OCI-LY7 (cell line): ENCODE data around the gene SH2B2. TPM values are rescaled to one million over a fixed set of nuclear protein-coding genes. Genes with fewer than 3 reads are reported as not detected.
A peak's percentile ranks its signal among the peaks of the same experiment; 100 is the strongest.

Source experiments
- Bru-seq: library from RNA; stranded (reverse); fragments of 400-500 nt; gene quantifications from one replicate; lab custom pipeline; 2021; lab: Mats Ljungman, UMichigan
- BruChase-seq, 2 experiments: library from RNA; stranded (reverse); fragments of 400-500 nt; gene quantifications; one replicate each; lab custom pipeline; 2021; lab: Mats Ljungman, UMichigan
- BruUV-seq: library from RNA; stranded (reverse); fragments of 400-500 nt; replicated peaks from 2 replicates; lab custom pipeline; 2021; lab: Mats Ljungman, UMichigan
- CTCF ChIA-PET: fragments of 300-600 bp; sonication (Branson Sonifier 250); formaldehyde crosslinking; loops from one replicate; lab custom pipeline; 2022; ENCODE audit warnings: antibody characterized with exemption; ENCODE audit not compliant: unreplicated experiment; lab: Charles Lee
- POLR2A ChIA-PET: fragments of 300-600 bp; sonication (Branson Sonifier 250); formaldehyde crosslinking; loops from one replicate; lab custom pipeline; 2022; ENCODE audit warnings: antibody characterized with exemption; lab: Charles Lee
- DNase-seq: peaks from one replicate; pipeline ENCODE4 v3.0.0-alpha.2; 2015; ENCODE audit warnings: low spot score
- H2AFZ ChIP-seq: fragments of 200-600 bp; sonication (generic), shearing (Covaris generic); 2 replicates; pipeline ENCODE4 v1.6.1; 2014; ENCODE audit warnings: mild to moderate bottlenecking, antibody characterized with exemption, low read length, moderate library complexity
- H3K27ac ChIP-seq: fragments of 200-600 bp; sonication (generic); 2 replicates; pipeline ENCODE4 v1.5.1; 2014; ENCODE audit warnings: mixed run types, low read depth, mild to moderate bottlenecking, moderate library complexity, low read length, inconsistent platforms; ENCODE audit not compliant: poor library complexity, severe bottlenecking
- H3K36me3 ChIP-seq: fragments of 200-600 bp; sonication (generic); 2 replicates; pipeline ENCODE4 v1.6.1; 2014; ENCODE audit warnings: mild to moderate bottlenecking, antibody characterized with exemption, low read length, moderate library complexity, mixed read lengths; ENCODE audit not compliant: insufficient read depth
- H3K4me1 ChIP-seq: fragments of 200-600 bp; sonication (generic); 2 replicates; pipeline ENCODE4 v1.5.1; 2014; ENCODE audit warnings: mild to moderate bottlenecking, low read length; ENCODE audit not compliant: insufficient read depth, poor library complexity, severe bottlenecking
- H3K4me2 ChIP-seq: fragments of 200-600 bp; sonication (generic); 2 replicates; pipeline ENCODE4 v1.6.1; 2014; ENCODE audit warnings: mild to moderate bottlenecking, low read length
- H3K4me3 ChIP-seq: fragments of 200-600 bp; sonication (generic); 2 replicates; pipeline ENCODE4 v1.5.1; 2014; ENCODE audit warnings: mild to moderate bottlenecking, low read depth, low read length; ENCODE audit not compliant: poor library complexity, severe bottlenecking
- H3K79me2 ChIP-seq: fragments of 200-600 bp; sonication (generic); 2 replicates; pipeline ENCODE4 v1.6.1; 2016; ENCODE audit warnings: low read depth, mild to moderate bottlenecking, low read length, moderate library complexity, mixed read lengths; ENCODE audit not compliant: insufficient read depth
- H3K9me2 ChIP-seq: fragments of 200-600 bp; sonication (generic); 2 replicates; pipeline ENCODE4 v1.6.1; 2016; ENCODE audit warnings: mild to moderate bottlenecking, low read length, mixed read lengths; ENCODE audit not compliant: insufficient read depth
- H3K9me3 ChIP-seq: fragments of 200-600 bp; sonication (generic); 2 replicates; pipeline ENCODE4 v1.6.1; 2014; ENCODE audit warnings: mild to moderate bottlenecking, mixed run types, low read length, mixed read lengths
- H4K20me1 ChIP-seq: fragments of 200-600 bp; sonication (generic); 2 replicates; pipeline ENCODE4 v1.6.1; 2014; ENCODE audit warnings: mild to moderate bottlenecking, antibody characterized with exemption, low read length, moderate library complexity, mixed read lengths; ENCODE audit not compliant: insufficient read depth
- EZH2phosphoT487 ChIP-seq: fragments of 200-600 bp; sonication (generic); IDR thresholded peaks from 2 replicates; pipeline ENCODE4 v1.6.1; 2018; ENCODE audit warnings: low read depth, borderline replicate concordance, mild to moderate bottlenecking, mixed run types, antibody characterized with exemption, low read length, moderate library complexity, mixed read lengths
- intact Hi-C: fragments of 100-400 bp; cut with micrococcal nuclease; formaldehyde crosslinking; loops from one replicate; pipeline ENCODE4 v1.10.0; 2022; ENCODE audit not compliant: unreplicated experiment
- long read RNA-seq: library from polyadenylated mRNA; stranded (forward); transcript quantifications from one replicate; pipeline ENCODE4 v2.0.0, GENCODE V29; 2022
- total RNA-seq, 2 experiments: library from RNA; depleted of rRNA in 1 of 2; stranded (reverse); fragments of >200 nt in 1 of 2; shearing (Covaris generic) in 1 of 2; gene quantifications; 2 replicates each; pipeline ENCODE4 v1.2.3, GENCODE V29; 2014 to 2022
- TF ChIP-seq, protein P1 (sequence below): fragments of 200-600 bp; sonication (generic); conservative IDR thresholded peaks from 2 replicates; pipeline ENCODE4 v1.5.1; 2014; ENCODE audit warnings: mild to moderate bottlenecking, antibody characterized with exemption, low read length, moderate library complexity, mixed read lengths

SH2B2 gene
- 27.3 and 42.0 TPM in 2 replicates for total RNA-seq (2014; rRNA removed; shearing (Covaris generic))
- 109 and 131 TPM in 2 replicates for total RNA-seq (2022)
- percentile 83 among the genes with signal in this experiment for Bru-seq, nascent RNA
- BruChase-seq, experiment 1, labeled RNA remaining after a 6-hour chase, result percentile 94 among the genes with signal in this experiment
- percentile 90 among the genes with signal in this experiment for BruChase-seq, experiment 2, labeled RNA remaining after a 2-hour chase
- long read RNA-seq, partial matches to known transcripts, result 25 of 347 reads
- long read RNA-seq, other reads (novel, unspliced or antisense), result 321 of 347 reads

DNA sequence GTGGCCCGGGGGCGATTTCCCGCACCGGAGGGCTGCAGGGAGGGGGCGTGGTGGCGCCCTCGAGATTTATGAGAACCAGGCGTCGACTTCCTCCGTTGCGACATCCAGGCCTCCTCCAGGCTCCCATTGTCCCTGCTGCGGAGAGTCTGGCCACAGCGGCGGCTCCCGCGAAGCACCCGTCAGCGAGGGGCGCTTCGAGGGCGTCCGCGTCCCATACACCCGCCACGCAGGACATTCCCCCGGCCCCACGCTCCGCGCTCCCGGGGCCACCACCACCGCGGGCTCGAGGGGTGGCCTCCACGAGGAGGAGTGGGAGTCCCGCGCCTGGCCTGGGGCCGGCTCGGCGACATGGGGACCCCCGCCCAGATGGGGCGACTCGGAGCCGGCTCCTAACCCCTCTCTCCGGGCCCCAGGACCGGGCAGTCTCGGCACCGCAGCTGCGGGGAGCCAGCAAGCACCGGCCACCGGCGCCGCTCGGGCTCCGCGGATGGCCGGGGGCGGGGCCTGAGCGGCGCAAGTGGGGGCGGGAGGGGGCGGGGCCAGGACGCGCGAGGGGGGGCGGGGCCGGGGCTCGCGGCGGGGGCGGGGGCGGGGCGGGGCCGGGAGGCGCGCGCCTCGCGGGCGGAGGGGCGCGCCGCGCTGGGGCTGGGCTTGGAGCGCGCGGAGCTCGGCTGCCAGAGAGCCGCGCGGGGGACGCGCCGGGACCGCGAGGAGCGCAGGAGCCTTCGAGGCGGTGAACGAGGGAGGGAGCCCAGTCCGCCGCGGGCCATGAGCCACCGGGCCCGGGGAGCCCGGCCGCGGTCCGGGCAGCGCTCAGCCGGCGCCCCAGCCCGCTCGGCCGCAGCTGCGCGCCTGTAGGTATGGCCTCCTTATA is at the start of gene SH2B2:
Gene SH2B2 (plus strand): TSS at position 632 of the 874 bp plus-strand sequence. CDS start 13,683 bp downstream, outside the sequence.
- Histone ChIP-seq H3K4me2 (peak within 1 kb of the TSS; percentile 97), H4K20me1 (no peaks in the 10 kb centered on the region), H2AFZ (0 out of 2 replicates have a peak within 1 kb of the TSS, but pooled peaks have one; percentile 32), H3K79me2 (peaks cover 40% of the 10 kb centered on the region), H3K27ac (peak within 1 kb of the TSS; percentile 97), H3K4me1 (peaks cover 63% of the 10 kb centered on the region), H3K9me2 (no peaks in the 10 kb centered on the region), H3K36me3 (peaks cover 19% of the 10 kb centered on the region), H3K9me3 (no peaks in the 10 kb centered on the region), H3K4me3 (peak within 1 kb of the TSS; percentile 95)
- TF ChIP-seq EZH2phosphoT487, result no peak
- TF ChIP-seq, protein P1, sequence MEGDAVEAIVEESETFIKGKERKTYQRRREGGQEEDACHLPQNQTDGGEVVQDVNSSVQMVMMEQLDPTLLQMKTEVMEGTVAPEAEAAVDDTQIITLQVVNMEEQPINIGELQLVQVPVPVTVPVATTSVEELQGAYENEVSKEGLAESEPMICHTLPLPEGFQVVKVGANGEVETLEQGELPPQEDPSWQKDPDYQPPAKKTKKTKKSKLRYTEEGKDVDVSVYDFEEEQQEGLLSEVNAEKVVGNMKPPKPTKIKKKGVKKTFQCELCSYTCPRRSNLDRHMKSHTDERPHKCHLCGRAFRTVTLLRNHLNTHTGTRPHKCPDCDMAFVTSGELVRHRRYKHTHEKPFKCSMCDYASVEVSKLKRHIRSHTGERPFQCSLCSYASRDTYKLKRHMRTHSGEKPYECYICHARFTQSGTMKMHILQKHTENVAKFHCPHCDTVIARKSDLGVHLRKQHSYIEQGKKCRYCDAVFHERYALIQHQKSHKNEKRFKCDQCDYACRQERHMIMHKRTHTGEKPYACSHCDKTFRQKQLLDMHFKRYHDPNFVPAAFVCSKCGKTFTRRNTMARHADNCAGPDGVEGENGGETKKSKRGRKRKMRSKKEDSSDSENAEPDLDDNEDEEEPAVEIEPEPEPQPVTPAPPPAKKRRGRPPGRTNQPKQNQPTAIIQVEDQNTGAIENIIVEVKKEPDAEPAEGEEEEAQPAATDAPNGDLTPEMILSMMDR, result peak; percentile 26; the same call in 1 of the 2 replicates
- CTCF ChIA-PET, result no interaction called here
- DNase-seq, result peak; percentile 77
- POLR2A ChIA-PET, result interaction anchor here (1.3 to 11.9 kb wide), 3 partner anchors 19 to 161 kb away, joined by 4 to 154 read pairs (median 14); partner anchors contain the start of gene PRKRIP1
- no TSS peak for BruUV-seq
- intact Hi-C loops, result loop anchor here (5.0 kb wide), 3 partner anchors 36 to 181 kb away; no protein-coding TSS in a partner anchor

DNA sequence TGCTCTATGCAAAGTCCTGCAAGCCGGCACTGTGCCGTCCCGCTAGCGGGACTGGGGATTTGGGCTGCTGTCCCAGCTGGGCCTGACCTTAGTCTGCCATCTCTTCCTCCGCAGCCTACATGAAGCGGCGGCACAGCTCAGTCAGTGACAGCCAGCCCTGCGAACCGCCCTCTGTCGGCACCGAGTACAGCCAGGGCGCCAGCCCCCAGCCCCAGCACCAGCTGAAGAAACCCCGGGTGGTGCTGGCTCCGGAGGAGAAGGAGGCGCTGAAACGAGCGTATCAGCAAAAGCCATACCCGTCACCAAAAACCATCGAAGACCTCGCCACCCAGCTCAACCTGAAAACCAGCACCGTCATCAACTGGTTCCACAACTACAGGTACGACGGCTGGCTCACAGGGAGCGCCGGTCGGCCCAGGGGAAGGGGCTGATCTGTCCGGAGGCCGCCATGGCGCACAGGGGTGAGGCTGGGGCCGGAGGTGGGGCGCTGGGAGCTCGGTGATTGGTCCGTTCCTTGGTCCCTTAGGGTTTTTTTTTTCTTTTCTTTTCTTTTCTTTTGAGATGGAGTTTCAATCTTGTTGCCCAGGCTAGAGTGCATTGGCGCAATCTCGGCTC is 47.4 kb upstream of the SH2B2 start:
- TF ChIP-seq, protein P1, result no peak
- no peak for TF ChIP-seq EZH2phosphoT487
- no peak for DNase-seq
- no peak overlapping the region for H3K4me2 ChIP-seq
- no peak overlapping the region for H3K4me3 ChIP-seq
- ChIA-PET POLR2A (interaction anchor here (0.6 kb wide), 2 partner anchors 105 to 666 kb away, joined by 3 read pairs; no protein-coding TSS in a partner anchor), CTCF (no interaction called here)
- intact Hi-C loops, result loop anchor here (5.0 kb wide), 2 partner anchors 362 to 552 kb away; no protein-coding TSS in a partner anchor
- H3K79me2 ChIP-seq, result no peaks in the 10 kb centered on the region
- peaks cover 94% of the 10 kb centered on the region for H3K36me3 ChIP-seq
- no peaks in the 10 kb centered on the region for H3K9me2 ChIP-seq
- no peak overlapping the region for H3K27ac ChIP-seq
- H3K4me1 ChIP-seq, result peaks cover 10% of the 10 kb centered on the region
- H3K9me3 ChIP-seq, result no peaks in the 10 kb centered on the region
- no peaks in the 10 kb centered on the region for H4K20me1 ChIP-seq
- BruUV-seq, result no TSS peak
- no peak overlapping the region for H2AFZ ChIP-seq
